CD4-positive, alpha-beta T cell treated with Interleukin-4 for 1 hour (primary cell): Measurements from ENCODE around the gene LRP2BP.
A peak's percentile ranks its signal among the peaks of the same experiment; 100 is the strongest.
"Not testable (repeated sequence)": the region's sequence is repeated elsewhere in the genome, so short reads cannot be mapped to it uniquely, and the experiment has no call there.

Source experiments
- DNase-seq, 2 donors: peaks; one replicate each; pipeline ENCODE4 v3.0.0-alpha.2; 2020 to 2022

LRP2BP gene

DNA sequence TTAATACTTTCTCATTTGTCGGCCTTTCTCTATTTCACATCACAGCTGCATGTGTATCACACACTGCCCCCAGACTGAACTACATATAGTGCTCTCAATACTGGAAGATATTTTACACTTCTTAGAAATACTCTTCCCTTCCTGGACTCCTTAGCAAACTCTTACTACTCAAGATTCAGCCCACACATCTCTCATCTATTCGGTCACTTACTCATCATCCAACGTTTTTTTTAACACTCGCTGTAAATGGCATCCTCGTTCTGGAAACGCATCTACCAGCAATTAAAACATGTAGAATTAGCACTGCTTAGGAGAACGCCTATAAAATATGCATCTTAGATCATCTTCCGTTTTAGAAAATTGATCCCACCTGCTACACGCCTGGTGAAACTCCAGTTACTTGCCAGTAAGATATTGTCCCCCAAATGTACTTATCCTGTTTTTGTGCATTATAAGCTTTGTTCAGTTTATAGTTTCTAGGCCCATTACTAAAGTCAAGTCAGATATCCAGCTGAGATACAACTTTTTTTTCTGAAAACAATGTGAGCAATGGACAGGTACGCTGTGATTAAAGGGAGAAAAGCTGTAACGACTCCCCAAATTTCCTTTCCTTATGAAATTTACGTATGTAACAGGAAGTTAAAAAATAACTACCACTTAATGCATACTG, 1.0 kb downstream of the LRP2BP start:
- peak in 1 of 2 donors; percentile 6 for DNase-seq

DNA sequence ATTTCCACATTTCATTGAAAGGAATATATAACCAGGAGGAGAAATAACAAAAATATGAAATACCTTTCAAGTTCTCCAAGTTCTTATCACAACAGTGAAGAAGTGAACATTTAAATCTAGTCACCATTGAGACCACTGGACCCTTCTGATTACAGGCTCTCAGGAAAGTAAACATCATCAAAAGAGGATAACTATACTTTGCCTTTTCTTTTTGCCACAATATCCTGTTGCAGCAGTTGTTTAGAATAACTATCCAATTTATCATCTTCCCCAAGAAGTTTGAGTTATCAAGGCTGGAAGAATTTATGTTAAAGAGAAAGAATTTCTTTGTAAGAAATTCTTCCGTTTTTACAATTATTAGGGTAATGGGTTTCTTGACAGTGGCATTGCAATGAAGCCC, 3.6 kb downstream of the LRP2BP start:
- no peak for DNase-seq

DNA sequence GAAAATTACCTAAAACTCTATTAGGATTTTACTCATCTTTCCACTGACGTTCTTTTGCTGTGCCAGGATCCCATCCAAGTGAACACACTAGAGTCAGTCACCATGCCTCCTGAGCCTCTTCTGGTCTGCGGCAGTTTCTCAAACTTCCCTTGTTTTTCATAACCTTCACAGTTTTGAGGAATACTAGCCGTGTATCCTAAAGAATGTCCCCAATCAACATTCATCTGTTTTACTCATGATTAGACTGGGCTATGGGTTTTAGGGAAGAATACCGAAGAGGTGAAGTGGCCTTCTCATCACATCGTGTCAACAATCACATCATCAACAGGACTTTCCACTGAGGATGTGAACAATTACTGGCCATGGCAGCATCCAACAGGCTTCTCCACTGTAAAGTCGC, 4.8 kb downstream of the LRP2BP start:
- no peak for DNase-seq

DNA sequence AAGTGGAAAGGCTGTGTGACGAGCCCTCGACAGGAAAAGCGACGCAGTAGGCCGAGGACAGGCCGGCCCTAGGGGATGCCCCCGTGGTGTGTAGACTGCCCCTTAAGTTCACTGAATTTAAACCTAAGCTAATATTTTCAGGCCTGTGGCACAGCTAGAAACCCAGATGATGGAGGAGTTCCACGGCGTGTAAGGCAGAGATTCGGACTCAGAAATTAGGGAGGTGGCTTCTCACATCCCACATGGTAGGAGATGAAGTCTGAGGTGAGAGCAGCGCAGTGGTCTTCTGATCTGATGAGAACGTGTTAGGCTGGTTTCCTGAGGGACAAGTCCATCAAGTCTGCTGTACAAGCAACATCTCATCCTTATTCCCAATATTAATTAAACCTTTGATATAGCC, 7.8 kb downstream of the LRP2BP start:
- no peak for DNase-seq

DNA sequence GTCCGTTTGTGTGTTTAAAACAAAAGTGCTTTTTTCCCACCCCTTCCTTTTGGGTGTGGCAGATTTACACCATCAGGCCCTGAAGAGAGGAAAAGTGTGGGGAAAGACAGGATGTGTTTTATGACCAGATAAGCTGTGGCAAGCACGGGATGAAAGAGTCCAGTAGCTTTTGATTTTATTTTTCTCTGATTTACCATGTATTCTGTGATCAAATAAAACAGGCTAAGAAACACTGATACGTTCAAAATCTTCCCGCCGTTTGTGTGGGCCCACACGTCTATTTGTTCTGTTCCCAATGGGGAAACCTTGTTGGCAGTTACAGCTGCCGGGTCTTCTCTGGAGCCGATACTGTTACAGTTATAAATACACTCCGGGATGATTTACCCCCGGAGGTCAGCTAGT, 10.8 kb downstream of the LRP2BP start:
- DNase-seq = no peak

DNA sequence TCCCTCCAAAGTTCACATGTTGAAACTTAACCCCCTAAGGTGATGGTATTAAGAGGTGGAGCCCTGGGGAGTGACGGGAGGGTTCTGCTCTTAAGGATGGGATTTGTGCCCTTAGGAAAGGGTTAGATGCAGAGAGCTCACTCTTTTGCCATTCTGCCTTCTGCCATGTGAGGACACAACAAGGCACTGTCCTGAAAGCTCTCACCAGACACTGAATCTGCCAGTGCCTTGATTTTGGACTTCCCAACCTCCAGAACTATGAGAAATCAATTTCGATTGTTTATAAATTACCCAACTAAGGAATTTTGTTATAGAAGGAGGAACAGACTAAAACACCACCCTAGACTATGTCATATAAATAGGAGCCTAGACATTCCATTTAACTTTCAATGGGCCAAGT, 11.7 kb downstream of the LRP2BP start:
- no peak for DNase-seq

DNA sequence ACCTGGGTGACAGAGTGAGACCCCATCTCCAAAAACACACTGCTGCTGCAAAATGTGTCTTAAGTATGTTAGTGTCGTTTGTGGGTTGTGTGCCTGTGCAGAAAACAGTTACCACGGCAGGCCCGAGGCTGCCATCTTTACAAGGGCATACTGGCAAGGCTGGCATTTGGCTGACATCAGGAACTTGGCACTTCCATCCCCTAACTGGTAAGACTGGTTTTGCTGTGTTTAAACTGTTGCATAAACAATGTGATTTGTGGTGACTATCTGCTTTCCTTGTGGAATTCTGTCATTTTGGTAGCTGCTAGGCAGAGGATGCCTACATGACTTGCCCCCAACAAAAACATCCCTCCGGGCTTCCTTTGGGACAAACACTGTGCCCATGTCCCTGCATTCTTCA, 12.3 kb downstream of the LRP2BP start:
- DNase-seq = no peak

DNA sequence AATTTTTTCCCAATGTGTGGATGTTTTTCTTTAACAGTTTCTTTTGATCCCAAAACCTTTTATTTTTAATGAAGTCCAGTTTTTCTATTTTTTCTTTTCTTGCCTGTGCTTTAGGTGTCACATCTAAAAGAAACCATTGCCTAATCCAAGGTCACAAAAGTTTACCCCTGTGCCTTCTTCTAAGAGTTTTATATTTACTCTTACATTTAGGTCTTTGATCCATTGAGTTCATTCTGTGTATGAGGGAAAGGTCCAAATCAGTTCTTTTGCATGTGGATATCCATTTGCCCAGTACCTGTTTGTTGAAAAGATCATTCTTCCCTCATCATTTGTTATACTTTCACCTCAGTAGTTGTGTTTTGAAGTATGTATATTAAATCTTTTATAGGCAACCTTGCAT, 13.0 kb downstream of the LRP2BP start:
- no peak for DNase-seq

DNA sequence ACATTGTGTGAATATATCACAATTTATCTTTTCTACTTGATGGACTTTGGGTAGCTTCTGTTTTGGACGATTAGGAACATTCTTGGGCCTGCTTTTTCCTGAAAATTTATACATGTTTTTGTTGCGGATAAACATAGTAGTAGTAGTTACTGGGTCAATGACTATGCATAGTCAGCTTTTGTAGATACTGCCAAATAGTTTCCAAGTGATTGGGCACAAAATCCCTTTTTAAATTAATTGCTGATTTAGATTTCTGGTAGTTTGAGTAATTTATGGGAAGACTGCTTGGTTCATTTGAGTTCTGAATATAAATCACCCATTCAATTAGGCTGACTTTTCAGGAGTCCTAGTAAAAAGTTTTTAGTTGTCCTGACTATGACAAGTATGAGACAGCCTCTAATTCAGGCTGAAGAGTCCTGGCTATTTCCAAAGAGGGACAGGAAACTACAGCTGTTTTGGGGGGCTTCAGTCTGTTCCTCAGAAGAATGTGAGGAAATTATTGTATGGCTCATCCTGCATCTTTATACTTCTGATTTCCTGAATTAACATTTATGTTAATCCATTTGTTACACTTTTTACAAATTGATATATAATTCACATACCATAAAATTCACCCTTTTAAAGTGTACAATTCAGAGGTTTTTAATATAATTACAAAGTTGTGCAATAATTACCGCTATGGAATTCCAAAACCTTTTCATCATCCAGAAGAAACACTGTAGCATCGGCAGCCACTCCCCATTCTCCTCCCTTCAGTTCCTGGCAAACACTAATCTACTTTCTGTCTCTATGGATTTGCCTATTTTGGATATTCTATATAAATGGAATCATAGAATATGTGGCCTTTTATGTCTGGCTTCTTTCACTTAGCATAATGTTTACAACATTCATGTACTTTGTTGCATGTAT, 14.2 kb downstream of the LRP2BP start:
- no peak for DNase-seq

DNA sequence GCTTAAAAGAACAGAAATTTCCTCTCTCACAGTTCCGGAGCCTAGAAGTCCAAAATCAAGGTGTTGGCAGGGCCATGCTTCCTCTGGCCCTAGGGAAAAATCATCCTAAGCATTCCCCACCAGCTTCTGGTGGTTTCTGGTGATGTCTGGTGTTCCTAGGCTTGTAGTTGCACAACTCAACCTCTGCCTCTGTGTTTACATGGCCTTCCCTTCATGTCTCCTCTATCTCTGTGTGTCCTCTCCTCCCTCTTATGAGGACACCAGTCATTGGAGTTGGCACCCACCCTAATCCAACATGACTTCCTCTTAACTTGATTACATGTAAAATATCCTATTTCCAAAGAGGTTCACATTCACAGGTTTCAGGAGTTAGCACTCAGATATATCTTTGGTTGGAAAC, 15.4 kb downstream of the LRP2BP start:
- DNase-seq = no peak

DNA sequence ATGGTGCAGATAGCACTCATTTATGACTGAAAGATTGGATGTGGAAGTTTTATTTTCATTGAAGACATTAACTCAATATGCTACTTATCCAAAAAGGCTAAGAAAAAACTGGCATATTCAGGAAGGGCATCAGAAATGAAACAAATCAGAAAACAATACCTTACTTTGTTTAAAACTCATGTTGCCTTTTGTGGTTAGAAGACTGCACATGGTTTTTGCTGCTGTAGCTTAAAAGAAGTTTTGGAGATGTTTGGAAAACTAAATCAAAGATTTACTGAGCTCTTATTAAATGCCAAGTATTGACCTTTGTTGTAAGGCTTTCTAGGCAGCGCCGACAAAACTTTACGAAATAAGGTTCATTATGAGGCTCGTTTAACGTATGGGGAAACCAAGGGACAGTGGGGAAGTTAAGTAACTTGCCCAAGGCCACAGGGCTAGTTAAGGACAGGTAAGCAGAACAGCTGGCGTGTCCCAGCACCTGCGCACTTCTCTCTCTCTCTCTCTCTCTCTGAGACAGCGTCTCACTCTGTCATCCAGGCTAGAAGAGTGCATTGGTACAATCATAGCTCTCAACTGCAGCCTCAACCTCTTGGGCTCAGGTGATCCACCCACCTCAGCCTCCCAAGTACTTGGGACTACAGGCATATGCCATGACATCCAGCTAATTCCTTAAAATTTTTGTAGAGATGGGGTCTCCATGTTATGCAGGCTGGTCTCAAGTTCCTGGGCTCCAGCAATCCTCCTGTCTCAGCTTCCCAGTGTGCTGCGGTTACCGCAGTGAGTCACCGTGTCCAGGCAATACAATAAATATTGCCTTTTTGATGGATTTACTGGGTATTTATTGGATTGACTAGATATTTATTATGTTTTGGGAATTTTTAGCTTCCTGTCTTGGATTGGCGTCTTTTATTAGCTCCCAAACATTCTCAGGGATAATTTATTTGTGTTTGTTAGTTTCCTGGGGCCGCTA, 16.1 kb downstream of the LRP2BP start:
- DNase-seq = no peak

DNA sequence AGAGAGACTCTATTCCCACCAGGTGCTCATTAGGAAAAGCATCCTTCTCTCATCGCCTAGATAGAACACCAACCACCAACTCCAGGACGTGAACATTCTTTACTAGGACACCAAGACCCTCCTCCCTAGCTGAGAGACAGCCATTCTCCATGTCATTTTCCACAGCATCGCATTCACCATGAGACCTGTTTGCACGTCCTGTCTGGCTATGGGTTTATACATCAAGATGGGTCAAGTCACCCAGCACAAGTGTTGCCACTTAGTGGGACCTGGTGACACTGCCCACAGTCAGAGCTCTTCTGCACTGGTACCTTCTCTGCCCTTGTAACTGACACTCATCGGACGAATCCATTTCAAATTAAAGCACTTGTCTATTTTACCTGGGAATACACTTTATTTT, 17.5 kb downstream of the LRP2BP start:
- no peak for DNase-seq

DNA sequence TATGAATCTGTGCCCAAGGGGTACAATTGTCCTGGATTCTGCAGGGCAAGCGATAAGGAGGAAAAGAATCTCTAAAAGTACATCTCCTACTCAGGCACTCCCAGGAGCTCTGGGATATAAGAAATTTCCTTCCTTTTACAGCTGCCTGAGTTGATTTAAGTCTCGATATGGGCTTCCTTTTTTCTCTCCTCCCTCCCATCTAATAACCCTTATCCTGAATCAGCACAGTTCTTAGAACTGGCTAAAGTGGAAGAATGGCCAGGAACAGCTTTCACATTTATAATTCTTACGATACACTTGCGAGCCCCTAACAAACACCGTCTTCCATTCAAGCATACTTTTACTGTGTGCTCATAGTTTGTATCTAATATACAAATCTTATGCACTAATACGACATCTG, 21.2 kb downstream of the LRP2BP start:
- DNase-seq = no peak

DNA sequence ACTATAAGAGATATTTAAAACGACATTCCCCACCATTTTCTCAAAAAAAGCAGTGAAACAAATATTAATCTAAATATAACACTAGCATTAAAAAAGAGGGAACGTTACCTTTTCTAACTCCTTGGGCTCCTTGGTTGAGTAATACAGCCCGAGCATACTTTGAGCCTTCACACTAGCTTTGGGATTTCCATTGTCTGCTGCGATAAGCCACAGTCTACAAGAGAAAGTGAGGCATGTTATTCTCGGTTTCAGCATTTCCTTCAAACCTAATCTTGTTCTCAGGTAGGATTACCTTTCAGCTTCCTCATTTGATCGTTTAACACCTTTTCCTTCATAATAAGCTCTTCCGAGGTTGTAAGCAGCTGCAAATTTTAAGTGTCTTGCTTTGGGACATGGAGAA, 21.7 kb downstream of the LRP2BP start:
- DNase-seq = no peak

DNA sequence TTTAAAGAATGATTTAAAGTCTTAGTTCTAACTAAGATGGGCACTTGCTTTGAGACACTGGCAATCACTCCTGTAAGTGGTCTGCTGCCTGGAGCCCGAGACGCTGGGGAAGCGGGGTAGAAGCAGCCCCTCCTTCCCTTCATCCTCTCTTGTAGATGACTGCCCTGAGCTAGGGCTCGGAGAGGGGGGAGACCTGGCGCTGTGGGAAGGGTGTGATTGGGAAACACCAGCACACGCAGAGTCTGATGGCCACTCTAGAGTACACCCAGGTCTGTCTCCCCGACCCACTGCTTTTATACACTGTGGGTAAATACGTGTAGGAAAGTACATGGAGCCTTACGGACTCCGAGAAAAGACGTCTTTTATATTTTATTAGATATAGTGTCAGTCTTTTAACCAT, 24.0 kb downstream of the LRP2BP start:
- DNase-seq = no peak

DNA sequence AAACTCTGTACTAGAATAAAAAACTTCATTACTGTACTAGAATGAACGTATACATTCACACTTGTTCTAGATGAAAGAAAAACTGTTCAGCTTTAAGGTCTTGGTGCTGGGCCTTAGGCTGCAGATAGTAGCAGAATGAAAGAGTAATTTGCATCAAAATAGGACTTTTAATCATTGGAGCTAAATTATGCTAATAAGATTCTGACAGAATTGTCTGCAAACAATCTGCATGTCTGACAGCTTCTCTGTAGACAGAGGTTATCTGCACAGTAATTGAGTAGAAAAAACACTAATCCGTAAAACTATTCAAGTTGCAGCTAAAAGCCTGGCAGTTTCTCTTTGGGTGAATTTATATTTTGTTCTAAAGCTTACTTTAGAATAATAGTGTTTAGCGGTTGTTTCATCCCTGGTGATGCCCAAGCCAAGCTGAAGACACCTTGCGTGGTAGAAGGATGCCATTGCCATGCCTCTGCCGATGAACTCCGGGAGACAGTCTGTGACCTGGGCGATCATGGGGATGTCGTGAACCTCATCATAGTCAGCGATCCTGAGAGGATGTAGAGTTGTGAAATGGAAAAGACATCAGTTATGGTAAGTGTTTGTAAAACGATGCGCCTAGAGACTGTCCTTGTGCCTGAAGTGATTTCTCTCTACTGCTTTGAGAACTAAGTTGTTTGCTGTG, 25.3 kb downstream of the LRP2BP start:
- DNase-seq = no peak

DNA sequence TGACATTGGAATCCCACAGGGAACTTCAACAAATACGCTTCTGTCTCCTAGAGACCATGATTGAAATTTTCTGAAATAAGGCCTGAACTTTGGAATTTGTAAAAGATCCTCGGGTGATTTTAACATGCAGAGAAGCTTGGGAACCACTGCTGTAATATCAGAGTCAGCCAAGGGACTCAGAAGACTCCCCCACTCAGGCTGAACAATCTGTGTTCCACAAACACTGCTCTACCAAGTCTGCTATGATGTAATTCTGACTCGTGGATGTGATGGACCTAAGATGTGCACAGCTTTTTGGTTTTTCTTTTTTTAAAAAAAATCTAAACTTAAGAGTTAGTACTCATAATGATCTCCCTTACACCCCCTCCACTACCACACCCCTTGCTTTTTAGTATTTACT, 26.0 kb downstream of the LRP2BP start:
- DNase-seq = no peak

DNA sequence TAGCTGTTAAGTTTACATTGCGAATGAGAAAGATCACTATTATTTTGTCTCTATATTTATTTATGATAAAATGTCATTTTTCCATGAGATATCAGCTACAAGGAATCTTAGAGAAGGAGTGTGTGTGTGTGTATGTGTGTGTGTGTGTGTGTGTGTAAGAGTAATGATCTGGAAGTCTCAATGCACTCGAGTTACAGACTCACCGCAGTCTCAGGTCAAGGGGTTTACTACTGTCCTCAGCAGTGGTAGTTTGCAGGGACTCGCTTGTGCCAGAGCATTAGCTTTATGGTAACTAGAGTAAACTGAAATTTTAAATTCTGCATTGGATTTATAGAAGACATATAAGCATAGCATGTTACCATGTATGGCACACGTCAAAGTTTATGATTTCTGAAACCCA, 30.8 kb downstream of the LRP2BP start:
- no peak for DNase-seq

DNA sequence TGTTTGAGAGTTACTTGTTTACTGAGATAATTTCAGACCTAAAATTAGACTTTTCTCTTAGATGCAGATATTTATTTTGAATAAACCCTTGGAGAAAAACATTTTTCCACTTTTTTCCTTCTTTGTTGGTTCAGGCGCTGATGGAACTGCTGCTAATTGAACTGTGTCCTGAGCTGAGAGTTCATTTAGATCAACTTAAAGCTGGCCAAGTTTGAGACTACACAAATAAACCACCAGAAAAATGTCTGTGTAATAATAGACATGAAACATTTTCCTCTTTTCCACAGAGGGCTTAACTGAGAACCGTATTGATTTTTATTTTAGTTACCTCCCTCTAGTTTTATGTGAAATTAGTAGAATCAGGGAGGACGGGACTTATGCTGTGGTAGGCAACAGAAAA, 32.5 kb downstream of the LRP2BP start:
- no peak for DNase-seq

DNA sequence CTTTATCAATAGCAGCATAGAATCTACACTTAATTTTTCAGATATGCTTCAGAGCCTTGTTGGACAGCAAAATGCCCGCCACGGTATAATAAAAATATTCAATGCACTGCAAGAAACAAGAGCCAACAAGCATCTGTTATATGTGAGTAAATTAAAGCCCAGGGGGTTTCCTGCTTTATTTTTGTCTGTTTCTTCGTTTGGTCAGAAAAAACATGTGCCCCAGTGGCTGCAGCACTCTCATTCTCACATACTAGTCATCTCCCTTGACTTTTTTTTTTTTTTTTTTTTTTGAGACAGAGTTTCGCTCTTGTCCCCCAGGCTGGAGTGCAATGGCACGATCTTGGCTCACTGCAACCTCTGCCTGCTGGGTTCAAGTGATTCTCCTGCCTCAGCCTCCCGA, 33.2 kb downstream of the LRP2BP start:
- DNase-seq = not testable (repeated sequence)

DNA sequence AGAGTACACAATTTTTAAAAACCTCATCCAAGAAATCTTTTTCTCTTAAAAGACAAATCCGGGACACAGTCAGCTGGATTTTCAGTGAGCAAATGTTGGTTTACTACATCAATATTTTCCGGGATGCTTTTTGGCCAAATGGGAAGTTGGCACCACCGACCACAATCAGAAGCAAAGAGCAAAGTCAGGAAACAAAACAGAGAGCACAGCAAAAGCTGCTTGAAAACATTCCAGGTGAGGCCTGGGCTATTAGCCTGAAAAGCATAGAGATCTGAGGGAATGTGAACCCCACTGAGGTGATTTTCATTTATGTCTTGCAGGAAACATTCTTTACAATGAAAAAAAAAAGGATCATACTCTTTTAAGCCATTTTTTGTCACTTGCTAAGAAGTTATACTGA, 33.9 kb downstream of the LRP2BP start:
- DNase-seq = no peak

DNA sequence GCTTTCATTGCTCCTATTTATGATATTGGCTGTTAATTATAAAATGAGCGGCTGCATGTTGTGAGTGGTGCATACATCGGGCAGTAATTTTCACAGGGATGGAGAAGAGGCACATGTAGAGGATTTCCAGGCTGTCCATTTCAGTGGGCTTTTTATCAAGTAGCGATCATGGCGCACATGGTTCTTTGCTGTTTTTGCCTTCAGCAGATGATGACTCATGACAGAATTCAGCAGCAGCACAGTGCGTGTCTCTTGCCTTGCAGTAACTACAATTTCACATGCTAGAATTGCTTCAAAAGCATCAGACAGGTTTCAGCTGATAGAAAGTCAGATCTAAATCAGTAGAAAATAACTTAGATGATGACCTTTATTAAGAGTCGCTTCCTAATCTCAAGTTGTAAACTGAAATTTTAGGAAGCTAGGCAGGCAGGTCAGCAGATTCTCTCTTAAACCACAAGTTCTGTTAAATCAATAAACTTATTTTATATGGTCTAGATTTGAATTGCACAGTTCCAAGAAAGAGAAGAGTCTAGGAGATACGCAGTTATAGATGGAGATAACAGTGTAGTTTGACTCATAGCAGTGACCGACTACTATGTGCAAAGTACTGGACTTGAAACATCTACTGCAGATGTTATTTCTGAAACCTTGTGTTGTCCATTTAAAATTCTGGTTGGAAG, 35.8 kb downstream of the LRP2BP start:
- DNase-seq = no peak
